ENCODE results near the gene SASS6.

SASS6 gene, protein sequence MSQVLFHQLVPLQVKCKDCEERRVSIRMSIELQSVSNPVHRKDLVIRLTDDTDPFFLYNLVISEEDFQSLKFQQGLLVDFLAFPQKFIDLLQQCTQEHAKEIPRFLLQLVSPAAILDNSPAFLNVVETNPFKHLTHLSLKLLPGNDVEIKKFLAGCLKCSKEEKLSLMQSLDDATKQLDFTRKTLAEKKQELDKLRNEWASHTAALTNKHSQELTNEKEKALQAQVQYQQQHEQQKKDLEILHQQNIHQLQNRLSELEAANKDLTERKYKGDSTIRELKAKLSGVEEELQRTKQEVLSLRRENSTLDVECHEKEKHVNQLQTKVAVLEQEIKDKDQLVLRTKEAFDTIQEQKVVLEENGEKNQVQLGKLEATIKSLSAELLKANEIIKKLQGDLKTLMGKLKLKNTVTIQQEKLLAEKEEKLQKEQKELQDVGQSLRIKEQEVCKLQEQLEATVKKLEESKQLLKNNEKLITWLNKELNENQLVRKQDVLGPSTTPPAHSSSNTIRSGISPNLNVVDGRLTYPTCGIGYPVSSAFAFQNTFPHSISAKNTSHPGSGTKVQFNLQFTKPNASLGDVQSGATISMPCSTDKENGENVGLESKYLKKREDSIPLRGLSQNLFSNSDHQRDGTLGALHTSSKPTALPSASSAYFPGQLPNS

DNA sequence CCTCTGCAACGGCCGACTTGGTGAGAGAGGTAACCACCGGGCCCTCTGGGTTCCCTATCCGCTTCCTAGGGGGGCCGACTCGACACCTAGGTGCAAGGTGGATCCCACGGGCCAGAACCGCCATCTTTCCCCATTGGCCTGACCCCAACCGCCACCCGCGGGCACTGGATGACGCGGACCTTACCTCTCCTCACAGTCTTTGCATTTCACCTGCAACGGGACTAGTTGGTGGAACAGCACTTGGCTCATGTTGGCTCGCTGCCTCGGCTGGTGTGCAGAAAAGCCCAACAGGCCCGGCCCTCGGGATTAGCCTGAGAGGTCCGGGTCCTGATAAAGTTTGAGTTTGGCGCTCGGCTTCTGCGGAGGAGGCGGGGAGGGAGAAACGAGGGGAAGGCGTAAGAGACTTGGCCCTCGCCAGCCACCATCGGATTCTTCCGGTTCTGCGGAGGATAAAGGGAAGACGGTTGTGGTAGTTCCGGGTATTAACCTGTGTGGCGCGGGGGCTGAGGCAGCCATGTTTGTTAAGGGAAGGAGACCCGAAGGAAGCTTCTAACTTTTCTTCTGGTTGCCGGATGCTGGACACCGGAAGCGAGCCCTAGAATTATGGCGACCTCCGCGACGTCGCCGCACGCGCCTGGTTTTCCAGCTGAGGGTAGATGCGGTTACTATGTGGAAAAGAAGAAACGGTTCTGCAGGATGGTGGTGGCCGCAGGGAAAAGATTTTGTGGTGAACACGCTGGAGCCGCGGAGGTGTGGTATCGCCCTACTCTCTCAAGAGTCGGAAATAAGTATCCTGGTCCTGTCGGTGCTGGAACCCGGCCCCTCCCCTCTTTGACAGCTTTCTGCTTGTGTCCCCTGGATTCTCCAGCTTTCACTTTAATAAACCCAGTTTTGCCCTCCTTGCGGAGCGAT lies at the start of gene SASS6, which contains the start of gene TRMT13:
Gene SASS6, minus strand, starts transcription at position 365 of the 912 bp plus-strand sequence. Its CDS starts 116 bp downstream, at position 249.
Gene TRMT13, plus strand, starts transcription at position 598 of the 912 bp plus-strand sequence. Its CDS starts 6 bp downstream, at position 604.
- peak; percentile 95 for DNase-seq (ENCODE audit: low spot score)

DNA sequence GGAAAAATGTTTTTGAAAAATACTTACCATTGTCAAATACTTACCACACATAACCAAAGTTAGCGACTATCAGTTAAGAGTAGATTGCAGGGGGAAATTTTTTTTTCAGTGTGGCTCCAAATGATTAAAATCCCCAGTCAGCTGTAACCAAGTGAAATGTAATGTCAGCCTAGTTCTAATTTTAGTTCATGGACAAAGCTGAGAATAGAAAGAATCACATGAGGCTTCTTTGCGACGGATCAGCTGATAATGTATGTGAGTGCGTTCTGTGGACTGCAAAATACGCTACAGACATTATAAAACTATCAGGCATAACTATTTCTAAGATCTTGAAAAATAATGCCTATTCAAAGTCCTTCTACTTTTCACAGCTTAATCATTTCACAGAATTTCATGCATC lies 45.4 kb upstream of the SASS6 start, which contains the start of gene LRRC39:
Gene LRRC39, minus strand, starts transcription at position 166 of the 400 bp plus-strand sequence. CDS start 9,740 bp downstream, outside the sequence.
- no peak for DNase-seq (ENCODE audit: low spot score)

DNA sequence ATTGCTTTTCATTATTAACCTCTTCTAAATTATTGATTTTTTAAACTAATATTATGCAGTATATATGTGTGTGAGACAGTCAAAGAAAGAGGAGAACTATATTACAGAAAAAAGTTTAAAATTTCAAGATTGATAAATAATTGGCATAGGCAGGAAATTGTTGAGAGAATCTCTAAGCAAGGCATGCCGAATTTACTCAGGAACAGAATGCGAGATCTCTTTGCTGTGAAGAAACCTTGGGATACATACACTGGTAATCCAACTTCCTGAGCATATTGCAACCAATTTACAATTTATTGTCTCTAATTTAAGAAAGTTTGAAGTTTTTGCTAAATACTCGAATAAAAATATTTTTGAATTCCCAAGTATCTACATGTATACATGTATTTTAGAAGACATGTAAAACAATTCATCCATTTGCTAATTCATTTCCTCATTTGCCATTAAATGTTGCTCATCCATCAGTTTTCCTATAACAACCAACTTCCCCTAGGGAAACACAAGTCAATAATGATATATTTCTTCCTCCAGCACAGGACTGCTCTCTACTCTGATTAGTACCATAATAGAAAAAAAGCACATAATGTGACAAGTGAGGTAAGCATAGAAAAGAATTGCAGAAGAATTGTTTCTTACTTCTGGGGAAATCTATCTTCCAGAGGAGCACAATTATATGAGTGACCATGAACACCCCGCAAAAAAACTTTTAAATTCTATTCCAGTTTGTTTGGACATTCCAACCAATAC lies 44.7 kb upstream of the SASS6 start:
- DNase-seq (ENCODE audit: low spot score) = no peak

DNA sequence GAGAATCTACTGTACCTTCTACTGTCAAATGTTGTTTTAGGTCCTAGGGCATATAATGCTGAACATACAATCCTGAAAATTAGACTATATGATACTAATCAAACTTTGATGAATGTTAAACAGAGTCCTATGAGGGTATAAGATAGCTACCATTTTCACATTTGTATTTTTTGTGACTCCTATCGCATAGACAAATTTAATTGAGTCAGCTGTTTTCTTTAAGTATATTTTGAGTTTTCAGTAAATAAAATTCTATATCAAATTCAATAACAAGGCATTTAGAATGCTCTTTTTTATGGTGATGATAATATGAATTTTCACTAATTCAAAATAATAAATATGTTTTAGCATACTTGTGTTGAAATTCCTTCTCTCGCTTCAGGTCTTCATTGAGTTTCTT lies 35.3 kb upstream of the SASS6 start:
- DNase-seq (ENCODE audit: low spot score) = no peak

DNA sequence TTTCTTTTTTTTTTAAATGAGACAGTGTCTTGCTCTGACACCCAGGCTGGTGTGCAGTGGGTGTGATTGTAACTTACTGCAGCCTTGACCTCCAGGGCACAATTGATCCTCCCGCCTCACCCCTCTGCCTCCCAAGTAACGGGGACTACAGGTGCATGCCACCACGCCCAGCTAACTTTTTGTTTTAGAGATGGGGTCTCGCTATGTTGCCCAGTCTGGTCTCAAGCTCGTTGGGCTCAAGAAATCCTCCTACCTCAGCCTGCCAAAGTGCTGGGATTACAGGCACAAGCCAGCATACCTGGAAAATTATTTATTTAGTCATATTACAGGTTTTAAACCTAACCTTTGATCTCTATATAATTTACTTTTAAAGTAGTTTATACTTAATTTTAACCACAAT lies 32.0 kb upstream of the SASS6 start:
- DNase-seq (ENCODE audit: low spot score) = no peak

DNA sequence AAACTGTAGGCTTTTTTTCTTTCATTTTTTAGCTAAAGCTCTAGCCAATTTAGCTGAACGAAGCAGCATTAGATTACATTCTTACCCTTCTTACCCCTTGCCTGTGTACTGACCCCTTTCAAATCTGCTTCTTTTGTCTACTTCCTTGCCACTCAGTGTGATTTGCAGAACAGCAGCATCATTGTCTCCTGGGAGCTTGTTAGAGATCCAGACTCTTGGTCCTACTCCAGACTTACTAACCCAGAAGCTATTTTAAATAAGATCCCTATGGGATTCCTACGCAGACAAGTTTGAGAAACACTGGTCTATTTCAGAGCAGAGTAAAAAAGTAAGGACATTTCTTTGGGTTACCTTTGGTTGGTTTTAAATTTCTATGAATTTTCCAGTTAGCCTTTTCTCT lies 31.5 kb upstream of the SASS6 start:
- peak; percentile 75 for DNase-seq (ENCODE audit: low spot score)

DNA sequence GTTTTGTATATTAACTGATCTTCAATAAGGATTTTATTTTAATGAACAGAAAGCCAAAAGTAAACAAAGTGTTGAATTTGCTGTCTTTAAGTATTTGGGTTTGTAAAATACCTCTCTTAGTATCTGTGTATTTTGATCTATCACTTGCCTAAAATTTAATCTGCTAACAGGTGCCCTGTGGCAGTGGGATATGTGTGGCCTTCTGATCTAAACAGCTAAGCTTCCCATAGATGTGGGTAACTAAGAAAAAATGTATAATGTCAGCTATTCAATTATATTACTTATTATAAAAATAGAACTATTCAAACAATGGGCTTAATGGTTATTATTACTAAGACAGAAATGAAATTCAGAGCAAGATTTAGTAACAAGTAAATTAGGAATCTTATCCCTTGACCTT lies 30.2 kb upstream of the SASS6 start:
- DNase-seq (ENCODE audit: low spot score) = no peak

DNA sequence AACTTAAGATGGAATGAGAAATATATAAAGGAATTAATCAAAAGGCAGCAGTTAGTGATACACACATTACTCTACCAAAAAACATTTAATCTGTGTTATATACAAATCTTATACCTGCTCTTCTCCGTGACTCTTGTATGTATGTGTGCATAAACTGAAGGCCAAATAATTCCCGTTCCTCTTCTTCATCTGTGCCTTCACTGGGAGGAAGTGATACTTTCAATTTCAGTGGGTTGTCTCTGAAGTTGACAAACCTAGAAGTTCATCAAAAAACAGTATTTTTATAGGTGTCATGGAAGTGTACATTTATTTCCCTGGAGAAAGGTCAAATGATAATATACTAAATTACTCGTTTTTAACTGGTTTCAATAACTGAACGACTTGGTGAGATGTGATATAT lies 19.5 kb upstream of the SASS6 start:
- DNase-seq (ENCODE audit: low spot score) = no peak

DNA sequence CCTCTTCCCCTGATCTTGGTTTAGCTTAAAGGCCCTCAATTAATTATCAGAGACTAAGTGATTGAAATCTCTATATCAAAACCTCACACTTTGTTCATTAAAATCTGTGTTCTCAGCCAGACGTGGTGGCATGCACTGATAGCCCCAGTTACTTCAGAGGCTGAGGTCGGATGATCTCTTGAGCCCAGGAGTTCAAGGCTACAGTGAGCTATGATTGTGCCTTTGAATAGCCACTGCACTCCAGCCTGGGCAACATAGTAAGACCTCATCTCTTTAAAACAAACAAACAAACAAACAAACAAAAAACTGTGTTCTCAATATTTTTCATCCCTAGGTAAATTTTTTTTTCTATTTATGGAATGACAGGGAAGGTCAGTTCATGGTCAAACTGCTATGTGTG lies 18.9 kb upstream of the SASS6 start:
- no peak for DNase-seq (ENCODE audit: low spot score)

DNA sequence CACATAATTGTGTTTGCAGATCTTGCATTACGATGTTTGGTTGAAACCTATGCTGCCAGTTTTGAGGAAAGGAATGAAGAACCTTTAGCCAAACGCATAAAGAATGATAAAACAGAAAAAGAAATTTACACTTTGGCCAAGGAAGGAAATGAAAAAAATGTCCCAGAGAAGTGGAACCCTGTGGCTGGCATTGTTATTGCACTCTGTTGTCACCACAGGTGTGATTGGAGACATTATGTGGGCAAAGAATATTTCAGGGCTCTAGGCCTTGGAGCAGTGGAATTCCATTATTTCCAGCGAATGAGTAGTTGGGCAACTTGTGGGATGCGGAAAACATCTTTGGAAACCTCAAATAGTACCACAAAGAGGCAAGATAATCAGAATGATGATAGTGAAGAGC lies 15.1 kb upstream of the SASS6 start:
- DNase-seq (ENCODE audit: low spot score) = no peak

DNA sequence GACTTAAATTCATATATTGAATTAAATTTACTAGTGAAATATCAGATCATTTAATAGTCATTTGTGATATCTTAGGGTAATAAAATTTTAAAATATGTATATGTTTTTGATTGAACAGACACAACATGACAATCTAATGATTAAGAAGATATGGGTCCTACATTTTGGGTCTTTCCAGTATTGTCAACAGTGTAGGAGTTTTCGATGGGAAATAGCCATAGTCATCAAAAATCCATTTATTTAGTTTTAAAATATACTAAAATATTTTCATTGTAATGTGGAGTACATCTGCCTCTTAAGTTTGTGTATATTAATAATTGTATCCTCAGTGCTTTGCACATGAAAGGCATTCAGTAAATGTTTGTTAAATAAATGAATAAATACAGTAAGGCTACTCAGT lies 14.2 kb upstream of the SASS6 start:
- no peak for DNase-seq (ENCODE audit: low spot score)

DNA sequence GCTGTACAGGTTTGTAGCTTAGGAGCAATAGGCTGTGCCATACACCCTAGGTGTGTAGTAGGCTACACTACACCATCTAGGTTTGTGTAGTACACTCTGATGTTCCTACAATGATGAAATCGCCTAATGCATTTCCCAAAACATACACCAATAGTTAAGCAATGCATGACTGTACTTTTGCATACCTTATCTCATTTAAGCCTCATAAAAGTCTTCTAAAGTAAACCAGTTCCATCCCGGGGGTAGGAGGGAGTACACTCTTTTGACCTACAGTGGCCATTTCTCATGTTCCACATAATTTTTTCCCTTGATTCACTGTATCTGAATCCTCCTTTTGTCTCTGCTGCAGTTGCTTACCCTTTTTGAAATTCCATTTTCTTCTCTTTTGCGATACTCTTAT lies 12.4 kb upstream of the SASS6 start:
- DNase-seq (ENCODE audit: low spot score) = no peak

DNA sequence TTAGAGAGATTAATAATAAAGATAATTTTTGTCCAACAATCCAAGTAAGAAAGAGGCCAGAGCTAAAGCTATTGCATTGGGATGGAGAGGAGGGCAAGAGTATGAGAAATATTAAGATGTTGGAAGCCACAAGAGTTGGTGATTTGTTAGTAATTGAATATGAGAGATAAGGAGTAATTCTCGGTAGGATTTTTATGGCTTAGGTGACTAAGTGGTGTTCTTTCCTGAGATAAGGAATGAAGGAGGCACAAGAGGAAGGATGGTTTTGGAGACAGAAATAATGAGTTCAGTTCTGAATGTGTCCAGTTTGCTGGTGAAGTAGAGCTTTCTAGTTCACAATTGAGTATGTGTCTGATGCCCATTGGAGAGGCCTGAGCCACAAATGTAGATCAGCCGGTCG lies 9.6 kb upstream of the SASS6 start:
- no peak for DNase-seq (ENCODE audit: low spot score)

DNA sequence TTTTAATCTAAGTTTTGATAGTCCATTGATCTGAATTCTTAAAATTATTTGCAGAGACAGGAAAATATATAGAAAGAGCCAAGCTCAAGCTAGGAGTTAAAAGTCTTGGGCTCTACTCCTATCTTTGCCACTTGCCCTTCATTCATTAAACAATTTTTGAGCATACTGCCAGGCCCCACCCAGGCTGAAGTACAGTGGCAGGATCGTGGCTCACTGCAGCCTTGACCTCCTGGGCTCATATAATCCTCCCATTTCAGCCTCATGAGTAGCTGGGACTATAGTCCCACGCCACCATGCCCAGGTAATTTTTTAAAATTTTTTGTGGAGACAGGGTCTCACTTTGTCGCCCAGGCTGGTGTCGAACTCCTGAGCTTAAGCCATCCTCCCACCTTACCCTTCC lies 8.5 kb upstream of the SASS6 start:
- DNase-seq (ENCODE audit: low spot score) = no peak

DNA sequence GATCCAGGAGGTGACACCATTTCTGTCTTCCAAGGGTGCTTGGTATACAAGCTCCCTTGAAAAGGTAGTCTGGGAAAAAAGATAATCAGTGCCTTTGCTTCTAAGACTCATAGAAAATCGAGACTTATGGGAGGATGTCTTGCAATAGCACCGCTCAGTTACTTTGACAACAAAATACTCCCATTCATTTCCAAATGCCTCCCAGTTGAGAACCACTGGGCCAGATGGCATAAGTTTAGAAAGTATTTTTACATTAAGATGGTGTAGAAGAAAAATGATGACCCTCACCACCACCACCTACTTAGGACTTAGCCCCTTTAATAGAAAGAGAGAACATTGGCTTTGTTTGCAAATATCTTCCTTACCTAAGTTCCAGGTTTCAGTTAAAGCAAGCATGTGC lies 4.9 kb upstream of the SASS6 start:
- DNase-seq (ENCODE audit: low spot score) = no peak

DNA sequence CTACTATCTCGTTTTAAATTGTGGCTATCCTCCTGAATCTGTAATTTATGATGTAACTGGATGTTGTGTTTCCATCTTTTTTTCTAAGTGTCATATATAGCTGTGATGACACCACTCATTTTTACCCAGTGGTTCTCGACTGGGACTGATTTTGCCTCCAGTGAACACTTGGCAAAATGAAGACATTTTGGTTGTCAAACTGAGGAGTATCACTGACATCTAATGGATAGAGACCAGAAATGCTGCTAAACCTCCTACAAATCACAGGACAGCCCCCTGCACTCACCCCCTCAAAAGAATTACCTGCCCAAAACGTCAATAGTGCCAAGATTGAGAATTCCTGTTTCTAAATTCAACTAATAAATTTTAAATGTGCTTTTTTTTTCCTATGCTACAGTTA lies 2.1 kb upstream of the SASS6 start:
- DNase-seq (ENCODE audit: low spot score) = no peak

DNA sequence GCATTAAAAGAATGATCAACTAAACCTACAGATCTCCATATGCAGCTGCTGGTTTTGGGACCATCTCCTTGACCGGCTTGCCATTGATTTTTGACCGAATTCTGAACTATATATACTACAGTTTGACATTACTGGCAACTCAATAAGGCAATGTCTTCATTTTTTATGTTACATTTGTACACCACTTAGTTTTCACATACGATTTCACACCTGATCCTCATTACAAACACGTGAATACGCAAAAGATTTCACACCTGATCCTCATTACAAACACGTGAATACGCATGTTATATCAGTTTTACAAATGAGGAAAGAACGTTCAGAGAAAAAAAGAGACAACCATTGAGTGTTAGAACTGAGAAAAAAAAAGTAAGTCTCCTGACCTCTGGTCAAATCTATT lies 1.1 kb downstream of the SASS6 start:
- no peak for DNase-seq (ENCODE audit: low spot score)

DNA sequence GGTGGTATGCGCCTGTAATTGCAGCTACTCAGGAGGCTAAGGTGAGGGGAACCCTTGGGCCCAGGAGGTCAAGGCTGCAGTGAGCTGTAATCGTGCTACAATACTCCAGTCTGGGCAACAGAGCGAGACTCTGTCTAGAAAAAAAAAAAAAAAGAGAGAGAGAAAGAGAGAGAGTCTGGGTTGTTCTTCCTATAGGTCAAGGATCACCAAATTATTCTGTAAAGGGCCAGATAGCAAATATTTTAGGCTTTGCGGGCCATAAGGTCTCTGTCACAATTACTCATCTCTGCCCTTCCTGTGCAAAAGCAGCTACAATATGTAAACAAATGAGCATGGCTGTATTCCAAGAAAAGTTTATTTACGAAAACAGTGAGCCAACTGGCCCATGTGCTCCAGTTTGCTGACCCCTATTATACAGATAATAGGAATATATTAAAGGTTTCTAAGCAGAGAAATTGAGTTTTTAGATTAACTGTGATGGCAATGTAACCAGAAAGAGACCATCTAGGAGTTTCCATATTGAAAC lies 2.1 kb downstream of the SASS6 start:
- DNase-seq (ENCODE audit: low spot score) = no peak

DNA sequence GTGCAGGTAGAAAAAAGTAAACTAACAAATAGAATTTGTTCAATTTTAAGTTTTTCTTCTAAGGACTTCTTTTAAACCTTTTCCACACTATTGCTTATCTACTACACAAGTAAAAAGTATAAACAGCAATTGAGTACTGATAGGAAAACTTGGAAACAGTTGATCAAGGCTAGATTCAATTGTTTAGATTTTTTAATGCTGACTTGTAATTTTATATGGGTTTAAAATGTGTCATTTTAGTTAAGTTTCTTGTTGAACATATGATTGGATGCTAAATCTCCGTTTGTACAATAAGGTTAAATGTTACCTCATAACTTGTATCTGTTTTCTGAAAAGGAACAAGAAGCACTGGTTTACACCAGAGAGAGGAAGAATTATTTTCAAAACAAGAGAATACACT lies 5.5 kb downstream of the SASS6 start:
- DNase-seq (ENCODE audit: low spot score) = no peak

DNA sequence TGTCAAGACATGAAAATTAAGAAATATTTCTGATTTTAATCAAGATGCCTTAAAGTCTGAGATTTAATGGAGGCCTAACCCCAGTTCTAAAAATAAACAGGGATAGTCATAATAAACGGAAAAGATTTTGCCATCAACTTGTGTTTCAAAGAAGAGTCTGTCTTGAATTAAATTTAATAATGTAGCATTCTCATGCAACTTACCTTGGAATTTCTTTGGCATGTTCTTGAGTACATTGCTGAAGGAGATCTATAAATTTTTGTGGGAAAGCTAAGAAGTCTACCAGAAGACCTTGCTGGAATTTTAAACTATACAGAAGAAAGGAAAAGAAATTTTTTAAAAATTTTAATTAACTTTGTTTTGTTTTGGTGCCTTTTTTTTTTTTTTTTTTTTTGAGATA lies 10.6 kb downstream of the SASS6 start:
- peak; percentile 29 for DNase-seq (ENCODE audit: low spot score)

DNA sequence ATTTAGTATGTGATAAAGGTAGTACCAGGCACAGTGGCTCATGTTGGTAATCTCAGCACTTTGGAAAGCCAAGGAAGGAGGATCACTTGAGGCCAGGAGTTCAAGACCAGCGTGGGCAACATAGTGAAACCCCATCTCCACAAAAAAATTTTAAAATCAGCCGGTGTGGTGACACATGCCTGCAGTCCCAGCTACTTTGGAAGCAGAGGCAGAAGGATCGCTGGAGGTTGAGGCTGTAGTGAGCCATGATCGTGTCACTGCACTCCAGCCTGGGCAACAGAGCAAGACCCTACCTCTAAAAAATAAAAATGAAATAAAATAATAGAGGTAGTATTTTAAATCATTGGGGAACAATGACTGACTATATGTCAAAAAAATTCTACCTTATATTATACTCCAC lies 17.2 kb downstream of the SASS6 start:
- DNase-seq (ENCODE audit: low spot score) = no peak

Measured in GM03348 (cell line).